Activated CD4-positive, CD25-positive, alpha-beta regulatory T cell treated with anti-CD3 and anti-CD28 coated beads, Interleukin-2, amount 50 U/mL, for 16 hours (primary cell): ENCODE data around the gene TMEM250.

Experiments used
- DNase-seq: peaks from one replicate; pipeline ENCODE4 v3.0.0-alpha.2; 2020; ENCODE audit warnings: low read depth, low spot score

The TMEM250 gene

GRCh38 chr9:136147890-136148714 is 29.4 kb upstream of the TMEM250 start:
- DNase-seq = no peak

- DNase-seq = no peak
These were observed 28.6 kb upstream of the TMEM250 start for GRCh38 chr9:136147038-136147889.

GRCh38 chr9:136146126-136147037 is 27.7 kb upstream of the TMEM250 start:
- DNase-seq = no peak

GRCh38 chr9:136145580-136145979 is 26.9 kb upstream of the TMEM250 start:
- DNase-seq = no peak

GRCh38 chr9:136144450-136144849 is 25.8 kb upstream of the TMEM250 start:
- no peak for DNase-seq

GRCh38 chr9:136143215-136144001 is 24.7 kb upstream of the TMEM250 start:
- no peak for DNase-seq

GRCh38 chr9:136142859-136143214 is 24.2 kb upstream of the TMEM250 start:
- DNase-seq = no peak

GRCh38 chr9:136142414-136142796 is 23.7 kb upstream of the TMEM250 start:
- no peak for DNase-seq

GRCh38 chr9:136141682-136142413 is 23.2 kb upstream of the TMEM250 start:
- no peak for DNase-seq

- no peak for DNase-seq
These were observed 22.3 kb upstream of the TMEM250 start for GRCh38 chr9:136140966-136141365.

GRCh38 chr9:136140046-136140445 is 21.4 kb upstream of the TMEM250 start:
- no peak for DNase-seq

- no peak for DNase-seq
These were observed 19.9 kb upstream of the TMEM250 start for GRCh38 chr9:136138566-136138965.

GRCh38 chr9:136137321-136138265 is 18.9 kb upstream of the TMEM250 start:
- no peak for DNase-seq

- DNase-seq = no peak
These were observed 17.7 kb upstream of the TMEM250 start for GRCh38 chr9:136136127-136136925.

- no peak for DNase-seq
These were observed 16.9 kb upstream of the TMEM250 start for GRCh38 chr9:136135326-136136126.

GRCh38 chr9:136133959-136134484 is 15.3 kb upstream of the TMEM250 start:
- no peak for DNase-seq
